HL-60 (cell line): Measurements from ENCODE around the gene MBD3L4.
"Not testable (repeated sequence)": the region's sequence is repeated elsewhere in the genome, so short reads cannot be mapped to it uniquely, and the experiment has no call there.

ENCODE experiments used
- CTCF ChIP-seq: IDR thresholded peaks from one replicate; pipeline ENCODE4 v1.5.1; 2011; ENCODE audit warnings: low read length, control low read depth, inconsistent platforms; ENCODE audit not compliant: insufficient read depth
- REST ChIP-seq: IDR thresholded peaks from 2 replicates; pipeline ENCODE4 v1.6.1; 2012; ENCODE audit warnings: low read depth; ENCODE audit not compliant: insufficient replicate concordance

- TF ChIP-seq CTCF, REST: not testable (repeated sequence)
These were observed 27.1 kb upstream of the MBD3L4 start for GRCh38 chr19:7067122-7067521.
